Hypothalamus (tissue), 51 donors: ENCODE data around the gene CARMIL1.
"Not testable (repeated sequence)": the region's sequence is repeated elsewhere in the genome, so short reads cannot be mapped to it uniquely, and the experiment has no call there.

ENCODE experiments used
- DNase-seq, 51 donors: peaks; one replicate each; lab custom pipeline; 2025; lab: John Stamatoyannopoulos, UW

Gene CARMIL1

GRCh38 chr6:25548451-25548850, 269.3 kb downstream of the CARMIL1 start:
- DNase-seq = no peak

GRCh38 chr6:25550631-25551030, 271.5 kb downstream of the CARMIL1 start:
- DNase-seq = no peak

GRCh38 chr6:25553502-25553901, 274.3 kb downstream of the CARMIL1 start:
- no peak for DNase-seq

GRCh38 chr6:25555188-25555587, 276.0 kb downstream of the CARMIL1 start:
- no peak for DNase-seq

GRCh38 chr6:25556516-25556915, 277.3 kb downstream of the CARMIL1 start:
- peak in 46 of 51 donors; percentile 2 to 80 (median 30) for DNase-seq

- no peak for DNase-seq
These were observed 279.1 kb downstream of the CARMIL1 start for GRCh38 chr6:25558155-25558817.

GRCh38 chr6:25560865-25561264, 281.7 kb downstream of the CARMIL1 start:
- DNase-seq = no peak

GRCh38 chr6:25564943-25565342, 285.8 kb downstream of the CARMIL1 start:
- DNase-seq = no peak

DNA sequence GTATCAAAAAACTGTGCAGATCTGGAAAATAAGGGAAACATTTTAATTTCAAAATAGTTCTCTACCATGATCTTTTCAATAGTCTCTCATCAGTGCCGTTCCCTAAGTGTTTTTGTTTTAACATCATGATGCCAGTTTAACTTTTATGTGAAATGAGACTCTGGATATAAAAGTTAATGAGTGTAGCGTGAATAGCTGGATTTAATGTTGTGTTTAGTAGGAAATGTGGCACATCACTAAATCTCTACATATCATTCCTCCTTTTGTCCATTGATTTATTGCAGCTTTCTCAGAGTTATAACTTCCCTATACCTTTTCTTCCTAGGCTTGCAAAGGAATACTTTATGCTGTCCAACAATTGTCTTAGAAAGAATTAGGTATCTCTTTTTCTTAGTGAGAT, 291.4 kb downstream of the CARMIL1 start:
- no peak for DNase-seq

- DNase-seq = peak in 26 of 51 donors; percentile 3 to 55 (median 13)
These were observed 297.7 kb downstream of the CARMIL1 start for GRCh38 chr6:25576919-25577318.

DNA sequence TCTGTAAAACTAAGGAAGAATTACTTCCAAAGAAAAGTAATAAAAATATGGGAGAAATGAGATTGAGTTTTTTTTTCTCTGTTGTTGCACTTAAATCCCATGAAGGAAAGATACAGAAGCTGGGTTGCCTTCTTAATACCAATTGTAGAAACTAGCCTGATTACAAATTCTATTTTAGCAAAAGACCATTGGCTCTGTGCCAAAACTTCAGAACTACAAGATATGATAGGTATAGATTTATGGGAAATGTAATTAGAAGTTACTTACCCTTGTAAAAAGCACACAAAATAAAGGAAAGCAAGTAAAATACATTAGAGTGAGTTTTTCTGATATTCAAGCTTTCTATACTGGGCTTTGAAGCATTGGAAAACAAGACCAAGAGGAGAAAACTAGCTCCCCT, 299.4 kb downstream of the CARMIL1 start:
- no peak for DNase-seq

DNA sequence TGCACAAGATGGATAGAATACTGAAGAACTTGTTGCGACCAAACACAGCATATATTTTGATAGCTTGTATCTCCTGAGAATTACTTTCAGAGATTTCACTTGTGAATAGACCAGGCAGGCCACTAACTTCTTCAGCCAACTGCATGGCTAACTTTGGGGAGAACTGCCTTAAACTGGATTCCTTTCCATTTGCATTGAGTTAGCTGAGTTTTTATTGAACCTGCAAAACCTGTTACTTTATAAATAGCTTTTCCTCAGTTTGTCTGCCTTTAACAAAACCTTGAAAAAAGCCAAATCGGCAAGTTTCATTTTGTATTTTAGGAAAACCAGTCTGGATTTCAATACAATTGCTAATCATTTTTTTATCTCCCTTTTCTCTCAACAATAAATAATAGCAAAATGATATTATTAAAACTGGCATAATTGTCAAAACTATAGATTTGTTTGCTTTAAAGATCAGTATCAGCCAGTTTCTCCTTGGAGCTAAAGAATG, 300.3 kb downstream of the CARMIL1 start:
- no peak for DNase-seq

DNA sequence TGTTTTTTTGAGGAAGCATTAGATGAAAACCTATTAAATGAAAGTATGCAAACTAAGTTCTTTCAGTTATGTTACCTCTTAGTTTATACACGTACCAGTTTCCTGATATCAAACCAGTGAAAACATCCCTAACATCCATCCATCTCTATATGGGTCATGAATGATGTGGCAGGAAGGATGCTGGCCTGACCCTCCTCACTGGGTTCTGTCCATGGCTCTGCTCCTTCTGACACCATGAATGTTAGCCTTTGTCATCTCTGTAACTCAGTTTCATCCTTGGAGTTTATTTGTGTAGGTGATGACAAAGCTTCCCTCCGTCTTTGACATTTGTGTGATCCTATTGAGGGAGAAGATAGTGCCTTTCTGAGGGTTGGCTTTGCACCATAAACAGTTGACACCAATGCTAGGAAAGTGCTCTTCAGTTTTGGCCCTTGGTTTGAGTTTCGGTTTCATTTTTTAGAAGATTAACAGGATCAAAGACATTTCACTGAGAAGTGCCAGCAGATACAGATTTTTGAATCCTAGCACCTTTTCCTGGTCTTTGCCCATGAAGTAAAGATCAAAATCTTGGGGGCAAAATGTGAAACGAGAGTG, 300.8 kb downstream of the CARMIL1 start:
- DNase-seq = no peak

- DNase-seq = no peak
These were observed 302.9 kb downstream of the CARMIL1 start for GRCh38 chr6:25582101-25582500.

- DNase-seq = no peak
These were observed 303.9 kb downstream of the CARMIL1 start for GRCh38 chr6:25583099-25583498.

DNA sequence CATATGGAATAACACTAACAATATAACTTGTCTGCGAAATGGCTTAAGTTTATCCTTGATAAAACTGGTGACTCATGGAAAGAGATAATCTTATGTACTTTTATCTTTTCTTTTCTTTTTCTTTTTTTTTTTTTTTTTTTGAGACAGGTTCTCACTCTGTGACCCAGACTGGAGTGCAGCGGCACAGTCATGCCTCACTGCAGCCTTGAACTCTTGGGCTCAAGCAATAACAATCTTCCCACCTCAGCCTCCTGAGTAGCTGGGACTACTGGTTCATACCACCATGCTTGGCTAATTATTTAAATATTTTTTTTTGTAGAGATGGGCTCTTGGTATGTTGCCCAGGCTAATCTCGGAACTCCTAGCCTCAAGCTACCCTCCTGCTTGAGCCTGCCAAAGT, 304.7 kb downstream of the CARMIL1 start:
- no peak for DNase-seq

DNA sequence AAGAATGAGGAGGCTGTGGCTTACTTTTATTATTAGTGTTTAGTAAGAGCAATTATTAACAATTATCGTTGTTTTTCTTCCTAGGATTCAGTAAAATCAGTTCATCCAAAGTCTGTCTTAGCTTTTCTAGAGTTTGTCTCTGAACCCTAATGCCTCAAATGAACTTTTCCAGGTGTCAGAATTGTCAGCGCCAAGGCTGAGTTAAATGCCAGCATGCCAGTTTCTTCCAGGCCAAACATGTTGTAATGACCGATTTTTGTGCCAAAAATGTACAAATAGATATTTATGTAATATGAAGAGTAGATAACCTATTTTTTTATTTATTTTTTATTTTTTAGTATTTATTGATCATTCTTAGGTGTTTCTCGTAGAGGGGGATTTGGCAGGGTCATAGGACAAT, 306.1 kb downstream of the CARMIL1 start:
- DNase-seq = no peak

GRCh38 chr6:25586119-25586518, 306.9 kb downstream of the CARMIL1 start:
- DNase-seq = not testable (repeated sequence)

DNA sequence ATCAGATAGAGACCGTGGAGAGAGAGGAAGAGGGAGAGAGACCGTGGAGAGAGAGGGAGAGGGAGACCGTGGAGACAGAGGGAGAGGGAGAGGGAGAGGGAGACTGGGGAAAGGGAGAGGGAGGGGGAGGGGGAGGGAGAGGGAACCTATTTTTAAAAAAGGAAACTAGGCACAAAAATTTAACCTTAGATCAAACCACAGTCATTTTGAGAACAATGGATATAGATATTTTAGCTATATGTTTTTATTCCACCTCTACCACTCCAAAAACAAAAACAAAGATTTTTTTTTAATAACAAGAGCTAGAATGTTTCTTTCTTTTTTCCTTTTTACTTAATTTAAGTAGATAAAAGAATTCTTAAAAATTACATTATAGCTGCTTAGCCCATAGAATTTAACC, 307.8 kb downstream of the CARMIL1 start:
- no peak for DNase-seq

GRCh38 chr6:25590986-25591385, 311.8 kb downstream of the CARMIL1 start:
- DNase-seq = no peak

GRCh38 chr6:25596928-25597818, 318.0 kb downstream of the CARMIL1 start:
- no peak for DNase-seq
